NOMO-1 treated with DMSO at 0.1 percent for 48 hours (cell line): ENCODE data around the gene CHST4.
"Not testable (repeated sequence)": the region's sequence is repeated elsewhere in the genome, so short reads cannot be mapped to it uniquely, and the experiment has no call there.

Experiments used
- DNase-seq: peaks from one replicate; lab custom pipeline; 2025; ENCODE audit not compliant: unreplicated experiment; lab: John Stamatoyannopoulos, UW

The CHST4 gene

DNA sequence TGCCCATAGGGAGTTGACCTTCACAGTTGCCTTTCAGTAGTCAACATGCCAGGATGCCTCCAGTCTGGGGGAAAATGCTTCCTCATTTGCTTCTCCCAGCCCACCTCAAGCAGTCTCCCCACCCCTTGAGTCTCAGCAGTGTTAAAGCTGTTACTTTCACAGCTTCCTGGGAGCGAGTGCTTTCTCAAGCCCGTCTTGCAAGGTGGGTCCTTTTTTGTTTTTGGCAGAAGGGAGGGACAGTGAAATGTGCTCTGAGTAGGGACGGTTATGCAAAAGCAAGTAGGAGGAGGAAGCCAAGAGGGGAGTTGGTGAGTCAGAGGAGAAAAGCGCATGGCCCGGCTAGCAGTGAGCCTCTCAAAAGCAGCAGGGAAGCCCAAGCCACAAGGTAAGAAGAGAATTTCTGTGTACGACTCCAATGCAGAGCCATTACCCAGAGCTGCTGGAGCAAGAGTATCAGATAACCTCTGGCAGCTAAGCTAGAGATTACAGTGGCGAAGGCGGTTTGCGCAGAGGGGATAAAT is at the start of gene CHST4:
Gene CHST4, plus strand, starts transcription at position 316 of the 521 bp plus-strand sequence. CDS start 10,252 bp downstream, outside the sequence.
- DNase-seq: peak; percentile 82

- no peak for DNase-seq
These were observed 49.6 kb upstream of the CHST4 start for GRCh38 chr16:71476457-71477124.

- no peak for DNase-seq
These were observed 46.8 kb upstream of the CHST4 start for GRCh38 chr16:71479420-71479819.

DNA sequence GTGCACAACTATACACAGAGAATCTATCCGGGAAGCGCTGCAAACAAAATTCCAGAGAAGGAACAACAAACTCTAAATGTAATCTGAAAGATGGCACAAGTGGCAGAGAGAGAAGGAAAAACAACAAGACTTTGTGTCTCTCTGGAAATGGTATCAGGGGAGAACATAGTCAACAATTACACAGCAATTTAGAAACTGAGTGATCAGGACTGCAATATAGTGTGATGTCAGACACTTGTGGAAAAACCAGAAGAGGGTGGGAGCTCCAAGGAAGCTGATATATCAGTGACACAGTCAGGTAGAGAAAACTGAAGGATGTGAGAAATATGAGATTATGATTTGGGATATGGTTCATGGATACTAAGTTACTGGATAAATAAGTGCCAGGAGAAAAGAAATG is 45.3 kb upstream of the CHST4 start:
- no peak for DNase-seq

DNA sequence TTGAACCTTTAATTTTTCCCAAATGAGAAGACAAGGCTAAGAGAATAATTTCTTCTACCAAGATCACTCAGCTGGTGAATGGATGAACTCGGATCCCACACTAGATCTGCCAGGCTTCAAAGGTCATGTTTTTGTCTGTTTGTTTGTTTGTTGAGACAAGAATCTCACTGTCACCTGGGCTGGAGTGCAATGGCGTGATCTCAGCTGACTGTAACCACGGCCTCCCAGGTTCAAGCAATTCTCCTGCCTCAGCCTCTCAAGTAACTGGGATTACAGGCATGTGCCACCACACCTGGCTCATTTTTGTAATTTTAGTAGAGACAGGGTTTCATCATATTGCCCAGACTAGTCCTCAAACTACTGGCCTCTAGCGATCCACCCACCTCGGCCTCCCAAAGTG is 43.7 kb upstream of the CHST4 start:
- DNase-seq: no peak

DNA sequence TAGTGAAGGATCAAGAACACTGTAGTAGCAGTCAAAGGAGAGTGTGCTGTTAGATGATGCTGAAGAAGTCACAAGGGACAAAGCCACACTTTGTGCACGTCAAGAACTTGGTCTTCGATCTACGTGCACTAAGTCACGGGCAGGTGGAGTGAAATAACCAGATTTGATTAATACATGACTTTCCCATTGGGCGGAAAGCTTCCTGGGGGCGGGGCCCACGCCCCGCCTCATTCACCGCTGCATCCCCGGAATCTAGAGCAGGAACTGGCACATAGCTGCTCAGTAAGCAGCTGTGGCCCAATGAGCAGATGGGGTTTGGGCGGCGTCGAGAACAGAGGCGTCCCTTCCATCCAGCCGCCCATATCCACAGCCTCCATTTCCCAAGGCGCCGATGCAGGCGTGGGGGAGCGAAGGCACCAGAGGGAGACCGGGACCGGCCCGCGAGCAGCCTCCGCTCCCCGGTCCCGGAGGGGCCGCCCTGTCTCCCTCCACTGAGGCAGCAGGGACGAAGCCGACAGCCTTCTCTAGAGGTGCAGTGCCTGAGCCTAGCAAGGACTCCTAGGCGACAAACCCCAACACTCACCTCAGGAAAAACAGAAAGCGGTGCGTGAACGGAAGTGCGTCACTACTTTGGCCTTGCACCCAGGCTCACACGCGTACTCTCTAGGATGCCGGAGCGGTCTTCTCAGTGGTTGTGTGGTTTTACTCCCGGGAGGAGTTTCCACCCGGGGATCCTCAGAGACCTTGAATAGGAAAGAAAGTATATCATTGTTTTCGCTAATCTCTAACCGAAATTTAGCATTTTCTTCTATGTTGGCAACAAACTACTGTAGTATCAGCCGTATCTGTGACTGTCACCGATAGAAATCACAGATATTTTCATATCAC is 42.0 kb upstream of the CHST4 start:
- DNase-seq: peak; percentile 81

GRCh38 chr16:71489122-71489521 is 37.1 kb upstream of the CHST4 start, which contains the start of gene ZNF19:
ZNF19 (minus strand) TSS chr16:71489324; CDS start chr16:71482114, 7,210 bp downstream.
- DNase-seq: no peak

DNA sequence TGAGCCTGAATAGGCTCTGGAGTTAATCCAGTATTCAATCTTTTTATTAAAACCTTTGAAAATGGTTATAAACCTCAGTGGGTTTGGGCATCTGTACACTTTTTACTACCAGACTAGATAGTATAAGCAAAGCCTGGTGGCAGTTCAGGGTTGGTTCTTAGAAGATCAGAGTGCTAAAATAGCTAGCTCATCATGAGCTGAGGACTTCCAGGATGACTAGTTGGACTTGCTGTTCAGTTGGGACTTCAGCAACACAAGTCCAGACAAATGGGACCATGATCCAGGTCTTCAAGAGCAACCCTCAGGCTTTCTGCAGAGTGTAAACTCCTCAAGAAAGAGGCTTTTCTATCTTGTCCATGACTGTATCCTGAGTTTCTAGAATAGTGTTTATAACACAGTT is 35.9 kb upstream of the CHST4 start:
- no peak for DNase-seq

- DNase-seq: no peak
These were observed 35.2 kb upstream of the CHST4 start for GRCh38 chr16:71491054-71491453.

- DNase-seq: no peak
These were observed 33.4 kb upstream of the CHST4 start for GRCh38 chr16:71492786-71493185.

DNA sequence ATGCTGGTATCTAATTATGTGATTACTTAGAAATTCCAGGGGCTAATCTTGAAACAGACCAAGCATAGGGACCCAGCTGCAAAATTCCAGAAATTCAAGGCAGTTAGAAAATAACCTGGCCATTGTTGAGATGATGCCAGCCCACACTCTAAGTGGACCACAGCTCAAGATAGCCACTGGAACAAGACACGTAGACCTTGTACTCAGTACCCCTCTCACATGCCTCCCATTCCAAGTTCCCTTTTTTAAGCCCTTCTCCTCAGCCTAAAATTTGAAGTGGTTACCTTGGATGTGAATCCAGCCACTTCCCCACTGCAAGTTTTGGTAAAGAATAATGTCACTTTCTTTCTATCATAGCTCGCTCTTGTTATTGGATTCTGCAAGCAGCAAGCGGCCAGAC is 33.0 kb upstream of the CHST4 start:
- no peak for DNase-seq

DNA sequence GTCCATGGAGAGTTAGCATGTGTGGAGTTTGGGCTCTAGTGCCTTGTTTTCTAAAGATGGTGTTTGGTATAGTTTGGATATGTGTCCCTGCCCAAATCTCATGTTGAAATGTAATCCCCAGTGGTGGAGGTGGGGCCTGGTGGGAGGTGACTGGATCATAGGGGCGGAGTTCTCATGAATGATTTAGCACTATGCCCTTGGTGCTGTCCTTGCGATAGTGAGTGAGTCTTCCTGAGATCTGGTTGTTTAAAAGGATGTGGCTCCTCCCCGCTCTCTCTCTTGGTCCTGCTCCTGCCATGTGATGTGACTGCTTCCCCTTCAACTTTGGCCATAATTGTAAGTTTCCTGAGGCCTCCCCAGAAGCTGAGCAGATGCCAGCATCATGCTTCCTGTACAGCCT is 28.2 kb upstream of the CHST4 start:
- DNase-seq: no peak

DNA sequence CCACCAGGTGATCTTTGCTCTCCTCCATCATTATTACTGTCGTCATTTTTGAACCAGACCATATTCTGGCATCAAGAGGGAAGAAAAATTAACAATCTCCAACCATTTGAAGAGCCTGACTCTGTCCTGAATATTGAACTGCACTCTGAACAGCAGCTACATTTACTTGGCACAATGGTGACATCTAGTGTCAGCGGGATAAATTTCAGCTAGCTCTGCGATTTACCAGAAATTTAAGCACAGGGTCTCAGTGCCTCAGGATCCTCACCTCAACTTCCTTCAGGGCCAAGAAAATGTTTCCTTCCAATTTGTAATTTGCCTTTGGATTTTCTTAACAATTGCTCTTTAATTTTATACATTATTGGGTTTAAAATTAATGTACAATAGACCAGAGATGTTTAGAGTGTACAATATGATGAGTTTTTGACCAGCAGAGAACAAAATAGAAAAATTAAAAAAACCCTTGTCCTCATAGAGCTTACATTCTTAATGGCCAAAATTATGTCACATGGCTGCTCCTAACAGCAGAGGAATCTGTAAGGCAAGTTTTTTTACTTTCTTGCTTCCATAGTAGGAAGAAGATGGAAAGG is 26.4 kb upstream of the CHST4 start:
- DNase-seq: peak; percentile 49

- DNase-seq: no peak
These were observed 25.3 kb upstream of the CHST4 start for GRCh38 chr16:71500964-71501363.

DNA sequence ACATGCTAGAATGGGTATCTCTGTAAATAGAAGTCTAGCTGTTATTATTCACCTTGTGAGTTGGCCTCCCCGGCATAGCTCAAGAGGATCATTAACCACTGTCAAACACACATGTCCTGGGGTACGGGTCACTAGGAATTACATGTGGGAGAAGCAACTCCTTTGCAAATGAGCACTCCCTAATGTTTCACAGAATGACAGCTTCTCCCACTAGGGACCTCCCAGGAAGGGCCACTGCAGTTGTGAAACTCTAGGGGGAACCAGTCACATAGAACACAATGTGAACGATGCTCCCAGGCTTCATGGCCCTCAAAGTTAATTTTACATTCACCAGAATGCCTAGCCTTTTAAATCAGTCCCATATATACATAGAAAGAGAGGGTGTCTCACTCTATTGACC is 24.7 kb upstream of the CHST4 start:
- DNase-seq: no peak

DNA sequence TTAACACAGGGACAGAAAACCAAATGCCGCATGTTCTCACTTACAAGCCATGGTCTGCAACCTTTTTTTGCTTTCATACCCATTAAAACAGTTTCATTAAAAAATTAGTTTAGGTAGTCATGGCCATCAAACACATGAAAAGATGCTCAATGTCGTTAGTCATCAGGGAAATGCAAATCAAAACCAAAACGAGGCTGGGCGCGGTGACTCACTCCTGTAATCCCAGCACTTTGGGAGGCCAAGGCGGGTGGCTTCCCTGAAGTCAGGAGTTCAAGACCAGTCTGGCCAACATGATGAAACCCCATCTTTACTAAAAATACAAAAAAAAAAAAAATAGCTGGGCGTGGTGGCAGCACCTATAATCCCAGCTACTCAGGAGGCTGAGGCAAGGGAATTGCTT is 22.2 kb upstream of the CHST4 start:
- DNase-seq: not testable (repeated sequence)

DNA sequence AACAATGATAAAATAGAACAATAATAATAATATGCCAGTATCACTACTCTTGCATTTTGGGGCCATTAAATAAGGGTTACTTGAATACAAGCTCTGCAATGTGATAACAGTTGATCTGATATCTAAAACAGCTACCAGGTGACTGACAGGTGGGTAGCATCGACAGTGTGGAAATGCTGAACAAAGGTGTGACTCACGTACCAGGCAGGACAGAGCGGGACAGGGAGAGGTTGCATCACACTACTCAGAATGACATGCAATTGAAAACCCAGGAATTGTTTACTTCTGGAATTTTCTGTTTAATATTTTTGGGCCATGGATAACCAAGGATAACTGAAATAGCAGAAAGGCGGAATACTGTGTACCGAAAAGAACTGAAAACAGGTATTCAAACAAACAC is 21.3 kb upstream of the CHST4 start:
- no peak for DNase-seq

DNA sequence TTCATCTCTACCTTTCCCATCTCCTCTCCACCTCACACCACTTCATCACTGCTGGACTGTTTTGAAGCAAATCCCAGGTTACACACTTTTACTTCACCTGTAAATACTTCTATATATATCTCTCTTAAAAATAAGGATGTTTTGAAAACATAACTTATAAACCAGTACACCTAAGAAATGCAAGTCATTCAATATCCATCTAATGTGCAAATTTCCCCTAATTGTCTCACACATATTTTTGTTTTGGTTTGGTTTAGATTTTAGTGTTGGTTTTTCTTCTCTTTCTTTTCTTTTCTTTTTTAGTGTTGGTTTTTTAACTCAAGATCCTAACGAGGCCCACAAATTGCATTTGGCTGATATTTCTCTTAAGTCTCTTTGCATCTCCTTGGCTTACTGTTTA is 19.2 kb upstream of the CHST4 start:
- no peak for DNase-seq

DNA sequence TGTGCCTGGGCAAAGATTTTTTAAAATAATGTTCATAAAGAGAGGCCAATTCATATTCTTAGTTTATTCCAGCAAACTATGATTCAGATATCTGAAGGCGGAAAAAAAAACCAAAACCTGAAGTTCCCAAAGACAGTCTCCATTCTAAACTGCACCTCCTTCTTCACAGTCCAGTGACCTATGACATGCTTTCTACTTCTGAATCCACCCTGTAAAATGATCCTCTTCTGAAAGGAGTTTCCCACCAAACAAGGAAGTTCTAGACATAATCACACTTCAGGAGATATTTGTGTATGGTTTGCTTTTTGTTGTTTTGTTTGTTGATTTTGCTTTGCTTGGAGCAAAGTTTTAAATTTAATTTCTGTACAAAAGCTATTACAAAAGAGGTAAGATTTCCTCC is 12.9 kb upstream of the CHST4 start:
- no peak for DNase-seq

GRCh38 chr16:71514476-71514875 is 11.8 kb upstream of the CHST4 start:
- no peak for DNase-seq

DNA sequence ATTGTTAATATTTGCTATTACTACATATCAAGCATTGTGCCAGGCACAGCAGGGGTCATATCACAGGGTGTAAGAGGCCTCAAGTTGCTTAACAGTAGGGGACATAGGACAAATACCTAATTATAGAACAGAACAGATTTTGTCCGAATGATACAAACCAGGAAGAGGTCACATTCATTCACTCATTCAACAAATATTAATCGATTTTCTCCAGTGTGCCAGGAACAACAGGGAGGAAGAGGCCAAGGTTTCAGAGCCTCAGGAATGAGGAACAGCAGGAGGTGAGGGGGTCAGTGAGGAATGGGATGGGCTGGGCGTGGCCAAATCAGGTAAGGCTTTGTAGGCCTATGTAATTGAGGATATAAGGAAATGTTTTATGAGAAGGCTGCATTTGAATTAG is 11.2 kb upstream of the CHST4 start:
- no peak for DNase-seq

DNA sequence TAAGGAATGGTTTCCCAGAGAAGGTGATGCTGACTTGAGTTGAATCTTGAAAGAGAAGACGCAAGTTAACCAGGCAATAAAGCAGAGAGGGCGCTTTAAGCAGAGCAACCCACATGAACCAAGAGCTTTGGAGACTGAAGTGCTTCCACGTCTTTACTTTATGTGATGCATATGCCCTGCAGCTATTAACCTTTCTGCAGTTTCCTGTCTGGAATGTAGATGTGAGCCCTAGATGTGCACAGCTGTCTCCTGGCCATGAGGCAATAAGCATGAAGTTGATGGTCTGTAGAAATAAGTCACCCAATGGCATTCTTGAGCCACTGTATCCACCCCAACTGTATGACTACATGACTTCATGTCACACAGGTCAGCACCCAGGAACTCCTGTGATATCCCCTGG is 5.7 kb upstream of the CHST4 start:
- DNase-seq: no peak
